GM18511 (cell line): ENCODE data around the gene CCND2.

ENCODE experiments used
- ATAC-seq: cut with Tn5 transposase; IDR thresholded peaks from one replicate; pipeline ENCODE4 v1.9.1; 2021; ENCODE audit warnings: mild to moderate bottlenecking, moderate library complexity; ENCODE audit not compliant: unreplicated experiment

Gene CCND2

DNA sequence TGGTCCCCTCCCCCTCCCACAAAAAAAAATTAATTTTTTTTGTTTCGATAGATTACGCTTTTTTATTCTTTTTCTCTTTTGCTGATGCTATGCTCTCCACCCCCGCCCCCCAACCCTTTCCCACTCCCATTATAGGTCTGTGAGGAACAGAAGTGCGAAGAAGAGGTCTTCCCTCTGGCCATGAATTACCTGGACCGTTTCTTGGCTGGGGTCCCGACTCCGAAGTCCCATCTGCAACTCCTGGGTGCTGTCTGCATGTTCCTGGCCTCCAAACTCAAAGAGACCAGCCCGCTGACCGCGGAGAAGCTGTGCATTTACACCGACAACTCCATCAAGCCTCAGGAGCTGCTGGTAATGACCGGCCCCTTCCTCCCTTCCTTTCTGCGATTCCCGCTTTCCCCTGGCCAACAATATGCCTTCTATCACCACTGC is 2.3 kb downstream of the CCND2 start:
- no peak for ATAC-seq

DNA sequence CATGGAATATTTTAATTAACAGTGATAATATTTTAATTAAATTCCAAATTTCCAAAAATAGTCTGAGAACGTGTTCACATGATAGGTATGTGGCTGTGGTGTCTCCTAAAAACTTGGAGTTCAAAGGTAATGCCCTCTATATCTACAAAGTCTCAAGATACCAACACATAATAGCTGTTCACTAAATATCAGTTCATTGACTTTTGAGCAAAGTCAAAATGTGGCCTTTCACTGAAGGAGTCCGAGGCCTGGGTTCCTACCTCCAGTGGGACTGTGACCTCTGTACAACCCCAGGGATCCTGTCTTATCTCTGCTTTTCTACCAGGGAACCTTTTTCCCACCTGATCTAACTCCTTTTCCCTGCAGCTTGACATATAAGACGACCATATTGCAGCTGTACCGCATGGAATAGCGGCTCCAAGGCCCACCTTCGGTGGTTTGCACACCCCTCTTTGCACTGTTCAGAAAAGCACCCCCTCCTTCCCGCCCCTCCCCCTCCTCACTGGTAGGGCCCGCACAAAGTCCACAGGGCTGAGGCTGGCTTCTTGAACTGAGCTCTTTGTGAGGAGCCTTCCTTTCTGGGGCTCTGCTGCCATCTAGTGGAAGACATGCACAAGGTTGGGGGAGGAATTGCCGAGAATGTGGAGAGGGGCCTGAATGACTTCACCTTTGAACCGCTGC is 3.1 kb downstream of the CCND2 start:
- peak; percentile 36 for ATAC-seq

DNA sequence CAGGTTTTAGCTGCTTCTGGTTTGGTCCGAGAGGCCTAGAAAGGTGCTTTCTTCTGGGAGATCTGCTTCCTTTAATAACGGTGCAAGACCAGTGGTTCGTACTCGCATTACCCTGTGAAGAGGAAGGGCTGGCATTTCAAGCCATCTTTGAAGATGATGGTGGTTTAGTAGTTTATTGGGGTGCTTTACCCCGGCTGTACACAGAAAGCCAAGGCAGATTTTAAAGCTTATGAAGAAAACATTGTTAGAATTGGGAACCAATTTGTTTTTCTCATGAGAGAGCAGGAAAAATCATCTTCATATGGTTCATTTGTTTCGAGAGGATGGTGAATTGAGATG is 3.6 kb downstream of the CCND2 start:
- ATAC-seq = no peak

DNA sequence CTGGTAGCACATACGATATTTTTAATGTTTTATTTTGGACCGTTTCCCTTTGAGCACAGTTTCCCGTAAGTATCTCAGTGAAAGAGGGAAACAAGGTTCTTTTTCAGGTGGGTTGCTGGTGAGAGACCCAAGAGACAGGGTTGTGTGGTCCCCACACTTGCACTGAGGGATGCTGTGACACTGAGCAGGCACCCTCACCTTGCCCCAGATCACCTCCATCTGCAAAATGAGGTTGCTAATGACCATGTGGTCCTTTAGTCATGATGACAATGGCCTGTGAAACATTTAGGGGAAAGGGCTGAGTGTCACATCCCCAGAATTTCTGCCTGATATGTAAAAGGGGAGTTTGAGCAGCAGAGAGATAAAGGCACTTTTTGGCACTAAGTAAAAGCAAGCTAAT is 4.3 kb downstream of the CCND2 start:
- ATAC-seq = no peak

DNA sequence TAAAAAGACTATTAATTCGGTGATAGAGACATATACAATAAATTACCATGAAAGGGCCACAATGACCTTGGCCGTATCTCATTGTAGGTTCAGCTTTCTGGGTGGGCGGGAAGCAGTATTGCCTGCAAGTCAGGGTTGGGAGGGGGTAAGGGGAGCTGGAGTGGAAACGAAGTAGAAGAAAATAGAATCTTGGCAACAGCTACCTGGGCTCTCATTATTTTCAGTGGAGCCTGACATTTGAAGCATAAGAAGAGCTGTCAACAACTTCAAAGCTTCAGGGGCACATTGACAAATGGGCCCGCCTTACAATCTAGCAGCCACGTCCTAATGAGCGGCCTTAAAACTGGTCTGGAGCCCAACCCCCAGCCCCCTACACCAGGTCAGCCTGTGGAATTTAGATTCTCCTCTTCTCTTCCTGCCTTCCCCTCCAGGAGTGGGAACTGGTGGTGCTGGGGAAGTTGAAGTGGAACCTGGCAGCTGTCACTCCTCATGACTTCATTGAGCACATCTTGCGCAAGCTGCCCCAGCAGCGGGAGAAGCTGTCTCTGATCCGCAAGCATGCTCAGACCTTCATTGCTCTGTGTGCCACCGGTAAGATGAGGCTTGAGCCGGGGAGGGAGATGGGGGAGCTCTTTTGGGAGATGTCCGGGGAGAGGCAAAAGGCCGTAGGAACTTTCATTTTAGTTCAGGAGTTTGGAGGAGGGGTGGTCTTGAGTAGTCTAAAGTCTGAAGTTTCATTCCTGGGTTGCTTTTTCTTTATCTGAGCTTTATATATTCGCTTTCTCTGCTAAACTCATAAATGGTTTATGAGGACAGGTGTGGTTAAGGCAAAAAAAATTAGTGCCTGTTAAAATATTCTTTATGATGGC is 5.0 kb downstream of the CCND2 start:
- no peak for ATAC-seq

DNA sequence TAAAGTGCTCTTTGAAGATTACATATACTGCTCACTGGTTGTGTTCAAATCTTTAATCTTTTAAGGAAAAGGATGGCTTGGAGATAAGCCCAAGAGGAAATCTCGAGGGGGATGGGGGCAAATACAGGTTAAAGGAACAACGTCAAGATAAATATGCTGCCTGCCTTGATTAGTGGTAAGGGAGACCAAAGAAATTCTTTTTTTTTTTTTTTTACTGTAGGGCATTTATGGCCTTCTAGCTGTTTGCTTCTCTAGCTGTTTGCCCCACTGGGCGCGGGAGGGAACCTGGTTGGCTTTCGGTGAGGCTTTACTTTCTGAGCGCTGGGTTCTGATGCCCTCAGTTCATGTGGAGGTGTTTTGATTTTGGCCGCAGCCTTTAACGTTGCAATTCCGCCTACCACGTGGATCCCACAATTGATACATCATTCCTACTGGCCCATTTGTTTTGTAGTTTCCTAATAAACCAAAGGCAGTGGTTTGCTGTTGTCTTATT is 5.7 kb downstream of the CCND2 start:
- ATAC-seq = no peak

DNA sequence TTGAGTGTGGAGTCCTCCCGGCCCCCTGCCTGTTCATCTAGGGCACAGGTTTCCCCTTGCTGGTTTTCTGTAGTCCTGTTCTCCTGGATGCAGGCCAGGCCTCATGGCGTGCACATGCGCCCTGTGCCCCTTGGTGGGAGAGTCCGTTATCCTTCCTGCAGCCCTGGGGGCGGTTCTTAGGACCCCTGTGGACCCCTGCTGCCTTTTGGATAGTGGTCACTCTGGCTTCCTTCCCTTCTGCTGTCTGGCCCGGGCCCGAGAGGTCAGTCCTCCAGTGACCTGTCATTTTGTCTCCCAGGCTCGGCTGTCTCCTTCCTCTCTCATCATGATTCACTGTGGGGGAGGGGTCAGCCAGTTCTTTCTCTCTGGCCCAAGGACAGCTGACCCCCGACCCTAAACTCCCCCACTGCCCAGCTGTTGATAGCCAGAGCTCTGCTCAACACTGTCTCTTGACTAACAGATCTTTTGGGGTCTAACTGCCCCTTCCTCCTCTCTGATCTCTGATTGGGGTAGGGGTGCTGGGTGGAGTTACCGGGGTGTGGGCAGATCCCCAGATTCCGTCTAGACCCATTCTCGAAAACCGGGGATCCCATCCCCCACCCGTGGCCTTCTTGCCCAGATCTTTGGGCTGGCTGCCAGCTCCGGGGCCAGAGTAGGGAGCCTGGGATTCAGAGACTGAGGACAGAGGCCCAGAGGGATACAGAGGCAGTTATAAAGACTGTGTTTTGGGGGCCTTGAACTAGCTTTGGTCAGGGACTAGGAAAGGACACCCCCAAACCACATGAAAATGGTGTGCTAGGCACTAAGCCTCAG is 7.0 kb downstream of the CCND2 start:
- no peak for ATAC-seq

DNA sequence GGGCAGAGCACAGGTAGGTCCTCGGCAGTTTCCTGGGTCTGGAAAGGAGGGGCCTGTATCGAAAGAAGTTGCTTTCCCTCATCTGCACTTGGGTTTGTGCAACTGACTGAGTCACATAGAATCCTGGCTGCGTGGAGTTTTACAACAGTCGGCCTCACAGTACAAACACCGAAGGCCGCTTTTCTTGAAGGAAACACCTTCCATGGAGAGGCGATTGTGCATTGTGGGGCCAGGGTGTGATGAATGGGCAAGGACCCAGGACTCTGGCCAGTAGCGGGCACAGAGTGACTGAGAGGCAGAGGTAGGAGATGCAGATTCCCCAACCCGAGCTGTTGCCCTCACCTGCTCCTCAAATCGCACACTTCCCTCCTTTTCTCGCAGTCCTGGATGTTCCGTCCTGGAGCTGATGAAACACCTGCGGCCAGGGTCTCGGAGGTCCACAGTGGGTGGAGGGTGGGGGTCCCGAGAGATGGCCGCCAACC is 7.7 kb downstream of the CCND2 start:
- ATAC-seq = no peak

DNA sequence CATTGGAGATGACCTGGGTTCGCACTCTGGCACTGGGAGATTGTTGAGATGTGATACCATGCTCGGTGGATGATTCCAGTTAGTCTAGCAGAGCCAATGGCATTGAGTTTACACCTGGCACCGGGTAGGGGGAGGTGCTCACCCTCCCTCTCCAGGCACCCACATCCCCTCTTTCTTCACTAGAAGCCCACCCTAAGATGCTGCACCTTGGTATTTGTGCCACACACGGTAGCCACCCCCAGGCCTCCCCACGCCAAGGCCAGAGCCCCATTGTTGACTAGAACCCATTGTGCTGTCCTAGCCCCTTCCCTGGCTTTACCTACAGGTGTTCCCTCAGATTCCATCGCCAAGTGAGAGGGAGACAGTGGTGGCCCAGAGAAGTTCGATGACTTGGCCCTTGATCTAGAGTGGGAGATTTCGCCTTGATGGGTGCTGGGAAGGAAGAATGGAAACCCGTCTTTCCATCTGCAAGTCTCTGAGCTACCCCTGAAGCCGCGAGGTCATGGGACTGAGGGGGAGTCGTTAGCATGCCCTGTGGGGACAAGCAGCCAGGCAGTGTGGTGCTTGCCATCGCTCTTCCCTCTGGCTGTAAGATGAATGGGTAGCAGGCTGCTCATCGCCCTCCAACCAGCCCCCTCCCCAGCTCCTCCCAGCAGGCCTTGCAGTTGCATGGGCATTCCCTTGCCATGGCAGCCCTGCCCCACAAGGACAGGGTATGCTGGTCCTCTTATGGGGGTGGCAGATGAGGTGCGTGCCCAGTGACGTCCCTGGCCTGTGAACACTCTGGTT is 8.7 kb downstream of the CCND2 start:
- no peak for ATAC-seq

DNA sequence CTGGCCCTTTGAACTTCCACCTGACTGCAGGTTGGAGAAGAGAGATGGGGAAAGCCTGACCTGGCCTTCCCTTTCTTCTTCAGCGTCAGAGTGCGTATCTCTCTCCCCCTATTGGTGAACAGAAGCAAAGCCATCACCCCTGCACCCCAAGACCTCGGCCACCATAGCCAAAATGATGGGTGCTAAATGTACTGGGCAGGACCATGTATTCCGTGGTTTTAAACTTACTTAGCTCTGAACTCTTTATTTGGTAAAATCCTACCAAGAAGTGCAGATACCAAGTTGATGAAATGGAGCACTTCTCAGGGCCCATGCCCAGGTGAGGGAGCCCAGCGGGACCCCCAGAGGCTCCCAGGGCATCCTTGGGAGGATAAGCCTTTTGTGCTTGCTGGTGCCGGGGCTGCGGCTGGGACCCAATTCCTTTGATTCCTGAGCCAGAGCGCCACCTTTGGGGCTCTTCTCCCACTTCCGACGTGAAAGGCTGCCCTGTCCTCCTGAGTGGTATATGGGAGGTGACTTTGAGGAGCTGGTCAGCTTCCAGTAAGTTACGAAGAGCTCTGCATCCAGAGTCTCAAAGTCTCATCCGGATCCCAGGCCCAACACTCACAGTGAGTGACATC is 9.4 kb downstream of the CCND2 start:
- ATAC-seq = no peak

DNA sequence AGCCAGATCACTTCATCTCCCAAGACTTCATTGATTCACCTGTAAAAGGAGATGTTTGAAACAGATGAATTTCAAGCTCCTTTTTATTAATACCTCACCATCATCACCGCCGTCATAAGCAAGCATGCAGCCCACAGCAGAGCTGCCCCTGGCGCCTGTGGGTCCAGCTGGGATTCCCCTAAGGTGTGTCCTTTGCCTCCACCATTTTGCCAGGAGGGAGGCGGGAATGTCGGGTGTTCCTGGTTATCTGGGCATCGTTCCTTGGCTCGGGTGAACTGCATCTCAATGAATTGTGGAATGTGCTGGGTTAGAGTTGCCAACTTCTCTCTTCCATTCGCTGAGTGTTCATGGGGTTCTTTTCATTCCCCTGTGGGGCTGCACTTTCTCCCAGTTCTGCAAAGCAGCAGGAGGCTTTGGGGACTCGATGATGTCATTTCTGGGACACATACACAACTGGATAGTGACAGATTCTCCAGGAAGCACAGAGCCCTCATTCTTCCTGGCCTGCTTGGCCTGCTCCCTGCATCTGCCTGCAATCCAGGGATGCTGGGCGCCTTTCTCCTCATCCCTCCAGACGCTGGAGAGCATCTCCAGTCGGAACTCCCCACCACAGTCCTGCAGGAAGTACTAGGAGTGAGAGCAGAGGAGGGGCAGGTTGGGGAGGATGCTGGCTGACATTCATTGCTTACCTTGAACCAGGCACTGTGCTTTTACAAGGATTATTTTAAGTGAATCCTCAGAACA is 10.1 kb downstream of the CCND2 start:
- no peak for ATAC-seq

DNA sequence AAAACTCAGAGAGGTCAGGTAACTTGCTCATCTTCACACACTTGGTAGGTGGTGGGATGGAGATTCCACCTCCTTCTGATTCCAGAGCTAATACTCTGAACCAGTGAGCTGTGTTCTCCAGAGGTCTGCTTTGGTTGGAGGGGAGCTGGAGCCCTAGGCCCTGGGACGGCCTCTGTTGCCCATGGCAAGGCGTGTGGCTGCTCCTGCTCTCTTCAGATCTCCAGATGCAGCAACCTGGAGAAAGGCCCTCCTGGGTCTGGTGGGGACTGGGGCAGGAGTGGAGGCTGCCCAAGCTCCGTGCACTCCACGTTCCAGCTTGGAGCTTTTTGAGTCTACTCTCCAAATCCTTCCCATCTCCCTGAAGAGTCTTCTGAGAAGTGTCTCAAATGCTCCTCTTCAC is 10.7 kb downstream of the CCND2 start:
- ATAC-seq = no peak

DNA sequence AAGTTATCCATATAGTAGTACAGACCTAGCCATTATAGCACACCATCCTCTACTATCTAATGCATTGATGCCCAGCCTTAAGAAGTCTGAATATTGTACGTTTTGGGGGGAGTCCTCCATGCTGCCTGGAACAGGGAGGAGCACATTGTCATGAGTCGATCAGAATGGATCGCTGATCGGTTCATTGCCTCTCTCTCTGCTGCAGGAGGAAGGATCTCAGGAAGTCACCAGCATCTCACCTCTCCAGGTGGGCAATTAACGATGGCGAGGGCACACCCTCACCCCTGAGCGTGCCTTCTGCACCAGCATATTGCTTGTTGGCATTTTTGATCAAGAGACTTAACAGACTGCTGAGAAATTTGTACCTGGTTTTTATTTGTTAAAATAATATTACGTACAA is 11.5 kb downstream of the CCND2 start:
- no peak for ATAC-seq

DNA sequence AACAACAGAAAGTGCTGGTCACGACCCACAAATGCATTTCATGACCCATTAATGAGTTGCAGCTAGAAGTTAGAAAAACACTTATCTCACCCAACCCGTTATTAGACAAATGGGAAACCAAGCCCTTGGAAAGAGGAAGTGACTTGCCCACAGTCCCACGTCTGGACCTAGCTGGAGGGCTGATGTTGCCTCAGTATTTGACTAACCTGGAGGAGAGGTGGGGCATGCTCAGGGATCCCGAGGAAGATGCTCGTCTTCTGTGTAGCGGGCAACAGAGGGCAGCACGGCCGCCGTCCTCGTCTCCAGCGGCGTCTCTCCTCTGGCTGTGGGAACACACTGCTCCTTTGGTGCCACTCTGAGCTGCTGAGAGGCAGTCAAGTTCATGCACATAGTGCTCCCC is 12.7 kb downstream of the CCND2 start:
- no peak for ATAC-seq

DNA sequence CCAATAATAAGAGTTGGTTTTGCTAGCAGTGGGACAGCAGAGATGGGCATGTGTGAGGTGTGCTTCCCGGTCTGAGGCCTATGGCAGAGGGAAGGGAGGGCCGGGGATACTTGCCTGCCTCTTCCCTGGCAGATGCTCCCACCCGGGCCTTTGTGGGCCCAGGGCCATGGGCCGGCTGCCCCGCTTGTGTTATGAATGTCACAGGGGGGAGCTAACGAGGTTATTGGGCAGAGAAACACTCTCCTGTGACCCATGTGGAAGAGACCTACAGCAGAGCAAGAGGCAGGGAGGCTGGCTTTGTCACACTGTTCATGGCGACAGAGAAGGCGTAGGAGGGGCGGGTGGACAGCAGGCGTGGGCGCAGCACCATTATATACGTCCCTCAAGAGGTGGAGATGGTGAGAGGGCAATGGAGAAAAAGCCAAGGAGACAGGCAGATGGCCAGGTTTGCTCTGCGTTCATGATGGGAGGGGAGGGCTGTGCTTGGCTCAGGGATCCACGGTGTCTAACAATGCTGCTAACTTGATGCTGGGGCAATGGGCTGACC is 13.3 kb downstream of the CCND2 start:
- ATAC-seq = no peak

DNA sequence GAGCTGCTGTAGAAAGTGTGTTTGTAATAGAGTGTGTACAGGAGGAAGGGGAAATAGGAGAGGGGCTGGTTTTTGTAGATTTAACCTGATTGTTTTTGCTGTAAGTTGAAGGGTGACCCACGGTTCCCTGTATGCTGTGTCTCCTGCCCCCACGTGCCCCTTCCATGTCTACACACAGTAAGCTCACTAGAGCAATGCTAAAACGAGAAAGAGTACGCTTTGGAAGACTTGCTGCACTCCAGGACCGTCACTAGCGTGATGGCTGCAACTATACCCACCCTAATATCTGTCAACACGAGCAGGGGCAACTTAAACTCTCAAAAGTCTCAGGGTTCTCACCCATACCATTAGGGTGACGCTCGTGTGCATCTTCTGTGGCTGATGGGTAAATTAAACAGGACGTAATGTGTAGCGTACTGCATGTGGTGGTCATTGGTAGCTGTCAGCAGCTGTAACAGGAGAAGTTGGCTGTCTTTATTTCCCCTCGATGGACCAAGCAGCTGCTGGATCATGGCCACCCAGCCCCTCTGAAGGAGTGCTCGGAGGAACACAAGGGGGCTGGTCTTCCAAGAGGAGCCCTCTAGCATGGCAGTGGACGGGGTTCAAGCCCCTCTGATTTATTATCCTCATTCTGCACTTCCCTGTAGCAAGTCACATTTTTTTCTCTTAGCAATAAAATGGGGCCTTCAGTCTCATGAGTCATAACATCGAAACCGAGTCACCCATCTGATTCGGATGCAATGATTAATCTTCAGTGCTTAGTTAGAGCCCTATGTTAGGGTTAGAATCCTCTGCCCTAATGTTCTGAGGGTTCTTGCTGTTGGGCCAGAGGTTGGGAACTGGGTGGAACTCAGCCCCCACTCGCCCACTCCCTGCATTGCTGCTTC is 14.0 kb downstream of the CCND2 start:
- no peak for ATAC-seq

DNA sequence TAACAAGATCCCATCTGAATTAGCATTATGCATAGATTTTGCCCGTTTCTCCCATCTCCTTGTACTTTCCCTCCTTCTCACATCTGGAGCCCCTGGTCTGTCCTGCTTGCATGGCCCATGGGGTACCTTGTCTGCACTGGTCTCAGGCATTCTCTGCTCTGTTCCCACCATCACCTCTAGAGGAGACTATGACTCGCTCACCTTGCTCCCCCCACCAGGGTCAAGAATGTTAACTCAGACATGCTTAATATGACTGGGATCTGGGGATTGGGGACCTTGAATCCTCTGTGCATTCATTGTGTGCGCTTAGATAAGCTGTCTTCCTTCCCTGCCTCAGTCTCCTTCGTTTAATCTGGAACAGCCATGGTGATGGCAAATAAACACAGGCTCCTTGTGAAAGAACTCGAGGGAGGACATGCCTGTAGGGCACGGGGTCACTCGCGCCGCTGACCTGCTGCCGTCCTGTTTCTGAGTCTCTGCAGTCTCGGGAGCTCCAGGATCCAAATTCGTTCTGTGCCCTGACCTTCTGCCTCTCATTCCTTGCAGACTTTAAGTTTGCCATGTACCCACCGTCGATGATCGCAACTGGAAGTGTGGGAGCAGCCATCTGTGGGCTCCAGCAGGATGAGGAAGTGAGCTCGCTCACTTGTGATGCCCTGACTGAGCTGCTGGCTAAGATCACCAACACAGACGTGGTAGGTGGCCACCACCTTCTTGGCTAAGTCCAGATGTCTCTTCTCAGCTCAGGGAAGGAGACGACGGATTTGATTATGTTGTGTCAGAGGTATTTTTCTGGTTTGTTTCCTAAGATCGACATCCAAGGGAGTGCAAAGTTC is 15.0 kb downstream of the CCND2 start:
- no peak for ATAC-seq
